ENCODE measurements around the gene RBBP8.

RBBP8 gene

GRCh38 chr18:22935431-22935830, 2.3 kb downstream of the RBBP8 start:
- Histone ChIP-seq H4K20me1 (ENCODE audit: insufficient read depth, low read length) (no peaks in the 10 kb centered on the region; the same call in 1 of the 2 replicates), H3K4me2 (ENCODE audit: insufficient read depth, low read length) (peak overlapping the region; percentile 73), H3K4me3 (ENCODE audit: low read depth in 1 of 2, low read length in 2 of 2) (peak overlapping the region; percentile 22 to 84; a peak in 2 of 4 replicates), H3K9me3 (ENCODE audit: insufficient read depth, low read length, severe bottlenecking) (no peaks in the 10 kb centered on the region), H3K9ac (ENCODE audit: low read depth, low read length) (peak overlapping the region; percentile 94), H3K4me1 (ENCODE audit: insufficient read depth, low read length) (peaks cover 52% of the 10 kb centered on the region), H3K36me3 (ENCODE audit: insufficient read depth, low read length) (peaks cover 34% of the 10 kb centered on the region), H3K27me3 (ENCODE audit: insufficient read depth, low read length, poor library complexity) (no peaks in the 10 kb centered on the region), H2AFZ (ENCODE audit: low read depth, low read length) (0 out of 2 replicates have a peak overlapping the region, but pooled peaks have one; percentile 7), H3K27ac (ENCODE audit: low read length) (peak overlapping the region; percentile 15), H3K79me2 (ENCODE audit: insufficient read depth, low read length) (peaks cover 60% of the 10 kb centered on the region)
- DNase-seq (peak; percentile 19), ATAC-seq (ENCODE audit: insufficient read depth, low read depth) (peak; percentile 47)
- no peak for TF ChIP-seq CTCF (IDR thresholded peaks at IDR 0.05; ENCODE audit: borderline replicate concordance, extremely low read depth, low read length, poor library complexity, severe bottlenecking)
- TF ChIP-seq EZH2 (IDR thresholded peaks at IDR 0.05; ENCODE audit: borderline replicate concordance, low read depth, low read length, severe bottlenecking), result no peak

GRCh38 chr18:22936515-22936914, 3.4 kb downstream of the RBBP8 start:
- H3K27ac ChIP-seq (ENCODE audit: low read length), result no peak overlapping the region
- H3K4me3 ChIP-seq (ENCODE audit: low read depth in 1 of 2, low read length in 2 of 2), result no peak overlapping the region
- H4K20me1 ChIP-seq (ENCODE audit: insufficient read depth, low read length), result no peaks in the 10 kb centered on the region; the same call in 1 of the 2 replicates
- H3K36me3 ChIP-seq (ENCODE audit: insufficient read depth, low read length), result peaks cover 42% of the 10 kb centered on the region
- DNase-seq (no peak), ATAC-seq (ENCODE audit: insufficient read depth, low read depth) (no peak)
- no peaks in the 10 kb centered on the region for H3K27me3 ChIP-seq (ENCODE audit: insufficient read depth, low read length, poor library complexity)
- TF ChIP-seq EZH2 (IDR thresholded peaks at IDR 0.05; ENCODE audit: borderline replicate concordance, low read depth, low read length, severe bottlenecking) (no peak), CTCF (IDR thresholded peaks at IDR 0.05; ENCODE audit: borderline replicate concordance, extremely low read depth, low read length, poor library complexity, severe bottlenecking) (no peak)
- no peak overlapping the region for H2AFZ ChIP-seq (ENCODE audit: low read depth, low read length)
- H3K4me2 ChIP-seq (ENCODE audit: insufficient read depth, low read length), result peak overlapping the region; percentile 73; the same call in 1 of the 2 replicates
- no peak overlapping the region for H3K9ac ChIP-seq (ENCODE audit: low read depth, low read length)
- peaks cover 52% of the 10 kb centered on the region for H3K4me1 ChIP-seq (ENCODE audit: insufficient read depth, low read length)
- peaks cover 62% of the 10 kb centered on the region for H3K79me2 ChIP-seq (ENCODE audit: insufficient read depth, low read length)
- H3K9me3 ChIP-seq (ENCODE audit: insufficient read depth, low read length, severe bottlenecking), result no peaks in the 10 kb centered on the region

GRCh38 chr18:22939649-22940048, 6.5 kb downstream of the RBBP8 start:
- H2AFZ ChIP-seq (ENCODE audit: low read depth, low read length), result no peak overlapping the region
- peaks cover 31% of the 10 kb centered on the region for H3K4me1 ChIP-seq (ENCODE audit: insufficient read depth, low read length)
- no peak overlapping the region for H3K27ac ChIP-seq (ENCODE audit: low read length)
- no peaks in the 10 kb centered on the region for H3K9me3 ChIP-seq (ENCODE audit: insufficient read depth, low read length, severe bottlenecking)
- H4K20me1 ChIP-seq (ENCODE audit: insufficient read depth, low read length), result no peaks in the 10 kb centered on the region; the same call in 1 of the 2 replicates
- TF ChIP-seq CTCF (IDR thresholded peaks at IDR 0.05; ENCODE audit: borderline replicate concordance, extremely low read depth, low read length, poor library complexity, severe bottlenecking) (no peak), EZH2 (IDR thresholded peaks at IDR 0.05; ENCODE audit: borderline replicate concordance, low read depth, low read length, severe bottlenecking) (no peak)
- no peak overlapping the region for H3K9ac ChIP-seq (ENCODE audit: low read depth, low read length)
- H3K36me3 ChIP-seq (ENCODE audit: insufficient read depth, low read length), result peaks cover 53% of the 10 kb centered on the region
- H3K27me3 ChIP-seq (ENCODE audit: insufficient read depth, low read length, poor library complexity), result no peaks in the 10 kb centered on the region
- no peak overlapping the region for H3K4me3 ChIP-seq (ENCODE audit: low read depth in 1 of 2, low read length in 2 of 2)
- H3K4me2 ChIP-seq (ENCODE audit: insufficient read depth, low read length), result peak overlapping the region; percentile 20; the same call in 1 of the 2 replicates
- no peak; the same call in 2 of the 3 replicates for ATAC-seq (ENCODE audit: insufficient read depth, low read depth)
- no peak for DNase-seq
- peaks cover 73% of the 10 kb centered on the region for H3K79me2 ChIP-seq (ENCODE audit: insufficient read depth, low read length)

Measured in DND-41 (cell line).